HG03442 (cell line): Measurements from ENCODE around the gene PRR13.

Experiments
- ATAC-seq: cut with Tn5 transposase; IDR thresholded peaks from one replicate; pipeline ENCODE4 v1.9.1; 2021; ENCODE audit warnings: mild to moderate bottlenecking, moderate library complexity; ENCODE audit not compliant: unreplicated experiment

The PRR13 gene

DNA sequence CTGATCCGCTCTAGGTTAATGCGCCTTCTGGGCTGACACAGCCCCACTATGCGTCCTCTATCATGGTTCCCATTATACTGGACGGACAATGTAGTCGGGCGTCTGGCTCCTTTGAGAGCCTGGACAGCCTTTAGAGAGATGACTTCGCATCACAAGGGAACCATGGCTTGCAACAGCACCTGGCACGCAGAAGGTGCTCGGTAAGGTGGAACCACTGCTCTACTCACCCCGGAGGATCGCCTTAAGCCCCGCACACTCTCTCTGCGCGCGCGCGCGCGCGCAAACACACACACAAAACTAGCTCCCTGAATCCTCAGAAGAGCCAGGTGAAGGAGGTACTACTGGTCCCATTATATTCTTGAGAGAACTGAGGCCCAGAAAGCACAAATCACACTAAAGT, 50.7 kb downstream of the PRR13 start:
- no peak for ATAC-seq

DNA sequence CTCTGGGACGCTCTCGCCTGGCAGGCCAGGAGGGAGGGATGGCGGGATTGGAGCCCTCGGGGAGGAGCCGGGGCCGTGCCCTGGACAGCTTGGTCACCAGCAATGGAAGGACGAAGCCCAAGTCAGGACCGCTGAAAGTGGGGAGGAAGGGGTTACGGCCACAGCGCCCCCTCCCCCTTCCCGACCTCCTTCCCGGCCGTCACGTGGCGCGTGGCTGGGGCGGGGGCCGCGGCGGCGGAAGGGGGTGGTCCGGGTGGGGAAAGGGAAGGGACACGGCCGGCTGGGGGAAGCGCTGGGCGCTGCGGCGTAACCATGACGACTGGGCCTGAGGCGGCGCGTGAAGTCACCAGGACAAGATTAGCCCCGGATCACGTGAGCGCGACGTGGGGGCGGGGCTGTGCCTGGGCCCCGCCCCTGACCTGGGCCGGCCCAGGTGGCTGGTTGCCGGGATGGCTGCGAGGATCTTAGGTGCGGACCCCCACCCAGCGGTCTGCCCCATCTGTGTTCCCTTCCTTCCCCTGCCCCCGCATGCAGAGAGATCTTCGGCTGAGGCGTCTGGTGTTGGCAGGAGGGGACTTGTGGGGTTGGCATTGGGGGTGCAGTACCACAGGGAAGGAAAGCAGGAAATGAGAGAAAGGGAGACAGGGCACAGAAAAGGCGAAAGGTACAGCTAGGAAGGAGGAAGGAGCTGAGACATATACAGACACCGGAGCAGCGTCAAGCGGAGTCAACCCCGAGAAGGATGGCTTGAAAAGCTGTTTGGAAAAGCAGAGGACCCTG, 51.5 kb downstream of the PRR13 start:
- peak; percentile 86 for ATAC-seq

DNA sequence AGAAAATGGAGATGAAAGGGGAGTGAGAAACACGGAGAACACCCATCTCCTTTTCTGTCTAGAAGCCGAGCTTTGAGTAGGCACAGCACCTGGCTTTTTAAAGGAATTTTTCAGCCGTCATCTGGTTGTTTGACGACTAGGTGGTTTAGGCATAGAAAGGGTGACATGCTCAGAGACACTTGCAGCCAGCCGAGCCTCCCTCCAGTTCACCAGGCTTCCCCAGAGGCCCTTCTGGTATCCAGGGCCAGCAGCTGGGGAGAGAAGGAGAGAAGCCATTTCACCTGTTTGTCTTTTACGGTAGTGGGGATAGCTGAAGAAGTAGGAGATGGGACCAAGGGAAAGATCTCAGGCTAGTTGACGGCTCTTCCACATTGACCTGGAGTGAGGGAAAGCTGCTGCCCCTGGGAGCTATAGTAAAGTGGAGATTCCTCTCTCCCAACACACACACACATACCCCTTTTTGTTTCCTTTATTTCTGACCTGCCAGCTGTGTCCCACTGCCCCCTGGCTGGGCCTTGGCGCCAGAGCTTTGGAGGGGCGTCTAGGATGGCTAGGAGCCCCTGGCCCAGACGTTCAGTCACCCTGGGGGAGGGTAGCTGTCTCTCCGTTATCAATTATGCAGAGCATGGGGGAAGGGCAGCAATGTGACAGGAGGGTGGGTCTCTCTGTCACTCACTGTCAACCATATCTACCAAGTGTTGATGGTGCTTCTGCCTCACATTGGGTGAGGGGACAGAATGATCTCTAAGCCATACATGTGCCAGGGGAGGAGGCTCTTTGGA, 52.3 kb downstream of the PRR13 start:
- ATAC-seq, result no peak
